Endothelial cell of umbilical vein (primary cell): Measurements from ENCODE around the gene FRMD7.

Experiments
- CTCF ChIP-seq, 2 donors: IDR thresholded peaks; 1 replicate in 1 of 2; 2 replicates in 1 of 2; pipeline ENCODE4 v1.5.1; 2011; ENCODE audit warnings: low read length in 2 of 2, mild to moderate bottlenecking in 2 of 2, moderate library complexity in 2 of 2, control low read depth in 1 of 2, inconsistent platforms in 1 of 2, low read depth in 1 of 2; ENCODE audit not compliant: insufficient read depth in 1 of 2; ENCODE audit errors: extremely low read depth in 1 of 2
- EZH2 ChIP-seq: IDR thresholded peaks from 2 replicates; pipeline ENCODE4 v1.6.1; 2012; ENCODE audit warnings: borderline replicate concordance, low read depth, mild to moderate bottlenecking, moderate library complexity, low read length, inconsistent platforms; ENCODE audit not compliant: severe bottlenecking
- JUN ChIP-seq: IDR thresholded peaks from 2 replicates; pipeline ENCODE4 v1.6.1; 2011; ENCODE audit warnings: borderline replicate concordance, low read depth; ENCODE audit not compliant: insufficient read length, insufficient read depth
- MAX ChIP-seq: IDR thresholded peaks from 2 replicates; pipeline ENCODE4 v1.6.1; 2011; ENCODE audit not compliant: insufficient read depth, insufficient read length
- MYC ChIP-seq: IDR thresholded peaks from one replicate; pipeline ENCODE4 v1.6.1; 2011; ENCODE audit warnings: mild to moderate bottlenecking, low read depth, low read length
- POLR2A ChIP-seq: IDR thresholded peaks from 2 replicates; pipeline ENCODE4 v1.6.1; 2012; ENCODE audit warnings: low read depth, mild to moderate bottlenecking, control low read depth, low read length
- POLR2AphosphoS5 ChIP-seq: IDR thresholded peaks from 2 replicates; pipeline ENCODE4 v1.6.1; 2012; ENCODE audit warnings: low read depth, mild to moderate bottlenecking, control low read depth, low read length, moderate library complexity; ENCODE audit not compliant: insufficient read depth

GRCh38 chrX:132094164-132094563 lies 33.7 kb downstream of the FRMD7 start:
- no peak for TF ChIP-seq CTCF (IDR thresholded peaks at IDR 0.05; ENCODE audit: extremely low read depth in 1 of 2, insufficient read depth in 1 of 2, low read depth in 1 of 2, low read length in 2 of 2)
- no peak for TF ChIP-seq POLR2A
- TF ChIP-seq EZH2 = no peak
- TF ChIP-seq JUN = no peak
- TF ChIP-seq MAX = no peak
- TF ChIP-seq POLR2AphosphoS5 = no peak
- TF ChIP-seq MYC = no peak
